HG02938 (cell line): ENCODE results near the gene FBXW2.

ENCODE experiments used
- ATAC-seq: cut with Tn5 transposase; IDR thresholded peaks from one replicate; pipeline ENCODE4 v1.9.1; 2021; ENCODE audit warnings: mild to moderate bottlenecking, moderate library complexity; ENCODE audit not compliant: unreplicated experiment

Gene FBXW2

GRCh38 chr9:120745278-120745677 is 47.9 kb downstream of the FBXW2 start:
- ATAC-seq, result no peak

- ATAC-seq, result no peak
These were observed 50.2 kb downstream of the FBXW2 start for GRCh38 chr9:120742951-120743416.

GRCh38 chr9:120741701-120742100 is 51.5 kb downstream of the FBXW2 start:
- no peak for ATAC-seq

GRCh38 chr9:120741191-120741590 is 52.0 kb downstream of the FBXW2 start:
- no peak for ATAC-seq

- no peak for ATAC-seq
These were observed 53.1 kb downstream of the FBXW2 start for GRCh38 chr9:120740132-120740531.

GRCh38 chr9:120737416-120738165 is 55.6 kb downstream of the FBXW2 start:
- ATAC-seq, result no peak

GRCh38 chr9:120736881-120737280 is 56.3 kb downstream of the FBXW2 start:
- no peak for ATAC-seq

GRCh38 chr9:120735415-120736126 is 57.6 kb downstream of the FBXW2 start:
- no peak for ATAC-seq

- no peak for ATAC-seq
These were observed 58.4 kb downstream of the FBXW2 start for GRCh38 chr9:120734607-120735410.

GRCh38 chr9:120733190-120733589 is 60.0 kb downstream of the FBXW2 start:
- ATAC-seq, result no peak

GRCh38 chr9:120730654-120731514 is 62.3 kb downstream of the FBXW2 start:
- ATAC-seq, result no peak

- ATAC-seq, result no peak
These were observed 63.4 kb downstream of the FBXW2 start for GRCh38 chr9:120729791-120730241.

- ATAC-seq, result no peak
These were observed 66.7 kb downstream of the FBXW2 start for GRCh38 chr9:120726484-120726883.

GRCh38 chr9:120725907-120726306 is 67.3 kb downstream of the FBXW2 start:
- no peak for ATAC-seq

GRCh38 chr9:120724757-120725400 is 68.3 kb downstream of the FBXW2 start:
- no peak for ATAC-seq

GRCh38 chr9:120723565-120723964 is 69.7 kb downstream of the FBXW2 start:
- ATAC-seq, result no peak

GRCh38 chr9:120720404-120720803 is 72.8 kb downstream of the FBXW2 start:
- ATAC-seq, result no peak

GRCh38 chr9:120718316-120718715 is 74.9 kb downstream of the FBXW2 start:
- no peak for ATAC-seq

GRCh38 chr9:120717176-120717575 is 76.0 kb downstream of the FBXW2 start:
- ATAC-seq, result no peak

GRCh38 chr9:120716483-120716882 is 76.7 kb downstream of the FBXW2 start:
- ATAC-seq, result no peak
